GM12878 (cell line): ENCODE measurements around the gene CCNA2. TPM values are rescaled to one million over a fixed set of nuclear protein-coding genes. Genes with fewer than 3 reads are reported as not detected.

ENCODE experiments used
- ATAC-seq: fragments of 200-7000 bp; cut with Tn5 transposase; 3 replicates; pipeline ENCODE4 v1.9.1; 2020; ENCODE audit warnings: mild to moderate bottlenecking, moderate library complexity
- BruUV-seq: library from RNA; stranded (reverse); fragments of 400-500 nt; replicated peaks from 2 replicates; lab custom pipeline; 2021; lab: Mats Ljungman, UMichigan
- CTCF ChIA-PET: fragments of 300-600 bp; sonication (Branson Sonifier 250); formaldehyde crosslinking; extraction: SDS; loops from one replicate; lab custom pipeline; 2021; ENCODE audit warnings: inconsistent platforms; lab: Yijun Ruan, JAX
- POLR2A ChIA-PET: fragments of 350-600 bp; formaldehyde crosslinking; extraction: SDS; loops from one replicate; lab custom pipeline; 2021; ENCODE audit warnings: inconsistent platforms; lab: Charles Lee
- RAD21 ChIA-PET: fragments of 300-600 bp; sonication (Branson Sonifier 250); formaldehyde crosslinking; loops from one replicate; lab custom pipeline; 2023; ENCODE audit warnings: antibody characterized with exemption; ENCODE audit not compliant: unreplicated experiment; lab: Charles Lee
- SMC1A ChIA-PET: fragments of 300-600 bp; sonication (Branson Sonifier 250); formaldehyde crosslinking; loops from one replicate; lab custom pipeline; 2023; ENCODE audit not compliant: unreplicated experiment, uncharacterized antibody; lab: Charles Lee
- DNase-seq: peaks from one replicate; pipeline ENCODE4 v3.0.0-alpha.2; 2011; ENCODE audit warnings: low read depth, low spot score
- FAIRE-seq: peaks from 3 replicates; lab custom pipeline; 2011; peaks lifted over from hg19 to GRCh38; lab: Jason Lieb, UNC
- H2AFZ ChIP-seq: 2 replicates; pipeline ENCODE4 v1.6.0; 2011; ENCODE audit warnings: low read depth, low read length, control low read depth; ENCODE audit not compliant: control insufficient read depth
- H3K27ac ChIP-seq: 2 replicates; pipeline ENCODE4 v1.5.1; 2011; ENCODE audit warnings: control low read depth; ENCODE audit not compliant: control insufficient read depth, insufficient read depth
- H3K27me3 ChIP-seq, 2 experiments: replicated peaks in 1 of 2; 2 replicates each; pipeline versions ENCODE4 v1.6.0 to v1.6.1; 2011; ENCODE audit warnings: low read length in 1 of 2; ENCODE audit not compliant: control insufficient read depth in 2 of 2, insufficient read depth in 2 of 2
- H3K36me3 ChIP-seq, 2 experiments: 2 replicates each; pipeline ENCODE4 v1.5.1; 2011; ENCODE audit warnings: low read length in 1 of 2; ENCODE audit not compliant: control insufficient read depth in 2 of 2, insufficient read depth in 2 of 2
- H3K4me1 ChIP-seq: 2 replicates; pipeline ENCODE4 v1.6.1; 2011; ENCODE audit warnings: mild to moderate bottlenecking, low read length, moderate library complexity, mixed read lengths; ENCODE audit not compliant: control insufficient read depth, insufficient read depth
- H3K4me2 ChIP-seq: 2 replicates; pipeline ENCODE4 v1.6.0; 2011; ENCODE audit warnings: control low read depth; ENCODE audit not compliant: control insufficient read depth, insufficient read depth
- H3K4me3 ChIP-seq: fragments of 200-600 bp; sonication (generic); 2 replicates; pipeline ENCODE4 v1.5.1; 2016
- H3K79me2 ChIP-seq: 2 replicates; pipeline ENCODE4 v1.6.0; 2011; ENCODE audit warnings: low read length; ENCODE audit not compliant: control insufficient read depth, insufficient read depth
- H3K9ac ChIP-seq: 2 replicates; pipeline ENCODE4 v1.8.0; 2011; ENCODE audit warnings: low read length, control low read depth, mixed read lengths; ENCODE audit not compliant: control insufficient read depth, insufficient read depth
- H3K9me3 ChIP-seq: replicated peaks from 3 replicates; pipeline ENCODE4 v1.5.1; 2011; ENCODE audit warnings: mild to moderate bottlenecking, low read length; ENCODE audit not compliant: control insufficient read depth, insufficient read depth
- H4K20me1 ChIP-seq: 2 replicates; pipeline ENCODE4 v1.6.0; 2011; ENCODE audit not compliant: control insufficient read depth, insufficient read depth
- ASH2L ChIP-seq: fragments of 300-600, 200-600 bp; sonication (generic); IDR thresholded peaks from 2 replicates; pipeline ENCODE4 v1.6.1; 2017; ENCODE audit warnings: low read depth, mild to moderate bottlenecking, borderline replicate concordance
- BRCA1 ChIP-seq: IDR thresholded peaks from 2 replicates; pipeline ENCODE4 v1.6.1; 2011; ENCODE audit warnings: low read depth, low read length, improper control_type of control experiment
- HCFC1 ChIP-seq: fragments of 150-350 bp; IDR thresholded peaks from 2 replicates; pipeline ENCODE4 v1.6.1; 2014; ENCODE audit warnings: low read length
- TAF1 ChIP-seq: IDR thresholded peaks from 2 replicates; pipeline ENCODE4 v1.6.1; 2011; ENCODE audit warnings: mild to moderate bottlenecking, low read depth, low read length, borderline replicate concordance
- in situ Hi-C: fragments of 300-500 bp; cut with MboI; formaldehyde crosslinking; loops from 9 replicates; pipeline ENCODE4 v1.14.3; 2018; ENCODE audit warnings: mixed read lengths
- intact Hi-C: fragments of 100-400 bp; cut with micrococcal nuclease; formaldehyde crosslinking; loops from one replicate; pipeline ENCODE4 v1.14.2; 2022; ENCODE audit not compliant: unreplicated experiment
- polyA plus RNA-seq, 11 experiments: library from polyadenylated mRNA; depleted of rRNA in 4 of 11; unstranded in 6 of 11; stranded (reverse) in 5 of 11; fragments of >200 nt; fragmentation: Nextera tagmentation in 4 of 11; fragmentation: Illumina TruSeq in 1 of 11; extraction: Ambion mirVana in 4 of 11; extraction: Trizol in 1 of 11; gene quantifications; 1 replicate in 1 of 11; 2 replicates in 10 of 11; pipeline versions ENCODE4 v1.2.1 to v1.2.3, GENCODE V29; 2011 to 2016; ENCODE audit warnings: inconsistent platforms in 2 of 11, missing spikeins in 2 of 11, low read depth in 1 of 11
- total RNA-seq, 4 experiments: library from RNA; depleted of rRNA in 3 of 4; stranded (reverse); fragments of >200 nt in 3 of 4; fragmentation: Illumina TruSeq in 1 of 4; extraction: Trizol in 1 of 4; gene quantifications; 2 replicates each; pipeline versions ENCODE4 v1.2.1 to v1.2.3, GENCODE V29; 2013 to 2021
- TF ChIP-seq, protein P1 (sequence below): fragments of 450-650 bp; IDR thresholded peaks from 2 replicates; pipeline ENCODE4 v1.6.1; 2016; ENCODE audit warnings: mild to moderate bottlenecking
- TF ChIP-seq, protein P2 (sequence below): fragments of 450-650 bp; IDR thresholded peaks from 2 replicates; pipeline ENCODE4 v1.6.1; 2018; ENCODE audit warnings: mild to moderate bottlenecking, low read depth, moderate library complexity; ENCODE audit not compliant: partially characterized antibody
- TF ChIP-seq, protein P3 (sequence below): fragments of 450-650 bp; conservative IDR thresholded peaks from 2 replicates; pipeline ENCODE4 v1.6.1; 2017; ENCODE audit warnings: mild to moderate bottlenecking, moderate library complexity
- TF ChIP-seq, protein P4 (sequence below): IDR thresholded peaks from 2 replicates; pipeline ENCODE4 v1.6.1; 2011; ENCODE audit warnings: low read depth, low read length, improper control_type of control experiment, borderline replicate concordance

The CCNA2 gene
- total and polyA plus RNA-seq, 10 of the 15 experiments (the other 5 are each of a cell fraction or from before 2014, with no cell fraction given), result 21.8 to 153 (median 94.5) TPM

DNA sequence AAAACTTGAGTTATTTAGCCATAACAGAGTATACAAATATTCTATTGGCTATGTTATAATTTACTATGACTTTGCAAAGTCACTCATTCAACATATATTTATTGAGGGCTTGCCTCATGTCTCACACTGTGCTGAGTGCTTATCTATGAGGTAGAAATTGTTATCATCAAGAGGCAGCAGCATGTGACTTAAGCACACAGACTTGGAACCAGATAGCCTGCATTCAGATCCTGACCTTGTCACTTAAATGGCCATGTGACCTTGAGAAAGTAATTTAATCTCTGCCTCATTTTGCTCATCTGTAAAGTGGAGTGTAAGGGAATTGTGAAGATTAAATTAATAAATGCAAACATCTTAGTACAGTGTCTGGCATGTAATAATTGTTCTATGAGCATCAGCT lies 32.7 kb downstream of the CCNA2 start:
- intact Hi-C loops, result no loop called here
- Histone ChIP-seq H3K27me3 (no peaks in the 10 kb centered on the region), H3K27ac (no peak overlapping the region), H3K4me3 (no peak overlapping the region), H2AFZ (no peak overlapping the region), H3K79me2 (no peaks in the 10 kb centered on the region), H4K20me1 (no peaks in the 10 kb centered on the region), H3K9me3 (no peaks in the 10 kb centered on the region), H3K4me1 (peaks cover 27% of the 10 kb centered on the region), H3K4me2 (no peak overlapping the region), H3K36me3 (no peaks in the 10 kb centered on the region), H3K9ac (no peak overlapping the region)
- ChIA-PET CTCF (interaction anchor here (1.9 kb wide), 1 partner anchor 13 kb away, joined by 7 read pairs; no protein-coding TSS in a partner anchor), POLR2A (interaction anchor here (1.3 kb wide), 1 partner anchor 13 kb away, joined by 5 read pairs; no protein-coding TSS in a partner anchor), SMC1A (interaction anchor here (0.6 to 2.2 kb wide), 6 partner anchors 8 to 107 kb away, joined by 3 to 11 read pairs (median 4); partner anchors contain the start of gene EXOSC9), RAD21 (no interaction called here)
- BruUV-seq, result no TSS peak
- TF ChIP-seq, protein P1, sequence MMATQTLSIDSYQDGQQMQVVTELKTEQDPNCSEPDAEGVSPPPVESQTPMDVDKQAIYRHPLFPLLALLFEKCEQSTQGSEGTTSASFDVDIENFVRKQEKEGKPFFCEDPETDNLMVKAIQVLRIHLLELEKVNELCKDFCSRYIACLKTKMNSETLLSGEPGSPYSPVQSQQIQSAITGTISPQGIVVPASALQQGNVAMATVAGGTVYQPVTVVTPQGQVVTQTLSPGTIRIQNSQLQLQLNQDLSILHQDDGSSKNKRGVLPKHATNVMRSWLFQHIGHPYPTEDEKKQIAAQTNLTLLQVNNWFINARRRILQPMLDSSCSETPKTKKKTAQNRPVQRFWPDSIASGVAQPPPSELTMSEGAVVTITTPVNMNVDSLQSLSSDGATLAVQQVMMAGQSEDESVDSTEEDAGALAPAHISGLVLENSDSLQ, result no peak
- TF ChIP-seq ASH2L (no peak), HCFC1 (no peak), BRCA1 (no peak), TAF1 (no peak)
- TF ChIP-seq, protein P2, sequence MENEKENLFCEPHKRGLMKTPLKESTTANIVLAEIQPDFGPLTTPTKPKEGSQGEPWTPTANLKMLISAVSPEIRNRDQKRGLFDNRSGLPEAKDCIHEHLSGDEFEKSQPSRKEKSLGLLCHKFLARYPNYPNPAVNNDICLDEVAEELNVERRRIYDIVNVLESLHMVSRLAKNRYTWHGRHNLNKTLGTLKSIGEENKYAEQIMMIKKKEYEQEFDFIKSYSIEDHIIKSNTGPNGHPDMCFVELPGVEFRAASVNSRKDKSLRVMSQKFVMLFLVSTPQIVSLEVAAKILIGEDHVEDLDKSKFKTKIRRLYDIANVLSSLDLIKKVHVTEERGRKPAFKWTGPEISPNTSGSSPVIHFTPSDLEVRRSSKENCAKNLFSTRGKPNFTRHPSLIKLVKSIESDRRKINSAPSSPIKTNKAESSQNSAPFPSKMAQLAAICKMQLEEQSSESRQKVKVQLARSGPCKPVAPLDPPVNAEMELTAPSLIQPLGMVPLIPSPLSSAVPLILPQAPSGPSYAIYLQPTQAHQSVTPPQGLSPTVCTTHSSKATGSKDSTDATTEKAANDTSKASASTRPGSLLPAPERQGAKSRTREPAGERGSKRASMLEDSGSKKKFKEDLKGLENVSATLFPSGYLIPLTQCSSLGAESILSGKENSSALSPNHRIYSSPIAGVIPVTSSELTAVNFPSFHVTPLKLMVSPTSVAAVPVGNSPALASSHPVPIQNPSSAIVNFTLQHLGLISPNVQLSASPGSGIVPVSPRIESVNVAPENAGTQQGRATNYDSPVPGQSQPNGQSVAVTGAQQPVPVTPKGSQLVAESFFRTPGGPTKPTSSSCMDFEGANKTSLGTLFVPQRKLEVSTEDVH, result no peak
- TF ChIP-seq, protein P3, sequence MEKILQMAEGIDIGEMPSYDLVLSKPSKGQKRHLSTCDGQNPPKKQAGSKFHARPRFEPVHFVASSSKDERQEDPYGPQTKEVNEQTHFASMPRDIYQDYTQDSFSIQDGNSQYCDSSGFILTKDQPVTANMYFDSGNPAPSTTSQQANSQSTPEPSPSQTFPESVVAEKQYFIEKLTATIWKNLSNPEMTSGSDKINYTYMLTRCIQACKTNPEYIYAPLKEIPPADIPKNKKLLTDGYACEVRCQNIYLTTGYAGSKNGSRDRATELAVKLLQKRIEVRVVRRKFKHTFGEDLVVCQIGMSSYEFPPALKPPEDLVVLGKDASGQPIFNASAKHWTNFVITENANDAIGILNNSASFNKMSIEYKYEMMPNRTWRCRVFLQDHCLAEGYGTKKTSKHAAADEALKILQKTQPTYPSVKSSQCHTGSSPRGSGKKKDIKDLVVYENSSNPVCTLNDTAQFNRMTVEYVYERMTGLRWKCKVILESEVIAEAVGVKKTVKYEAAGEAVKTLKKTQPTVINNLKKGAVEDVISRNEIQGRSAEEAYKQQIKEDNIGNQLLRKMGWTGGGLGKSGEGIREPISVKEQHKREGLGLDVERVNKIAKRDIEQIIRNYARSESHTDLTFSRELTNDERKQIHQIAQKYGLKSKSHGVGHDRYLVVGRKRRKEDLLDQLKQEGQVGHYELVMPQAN, result no peak
- TF ChIP-seq, protein P4, sequence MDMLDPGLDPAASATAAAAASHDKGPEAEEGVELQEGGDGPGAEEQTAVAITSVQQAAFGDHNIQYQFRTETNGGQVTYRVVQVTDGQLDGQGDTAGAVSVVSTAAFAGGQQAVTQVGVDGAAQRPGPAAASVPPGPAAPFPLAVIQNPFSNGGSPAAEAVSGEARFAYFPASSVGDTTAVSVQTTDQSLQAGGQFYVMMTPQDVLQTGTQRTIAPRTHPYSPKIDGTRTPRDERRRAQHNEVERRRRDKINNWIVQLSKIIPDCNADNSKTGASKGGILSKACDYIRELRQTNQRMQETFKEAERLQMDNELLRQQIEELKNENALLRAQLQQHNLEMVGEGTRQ, result no peak
- ATAC-seq (no peak), DNase-seq (no peak), FAIRE-seq (no peak)
- in situ Hi-C loops, result no loop called here
